ENCODE measurements around the gene XCR1.

Gene XCR1

GRCh38 chr3:46019707-46020106, 7.6 kb downstream of the XCR1 start:
- no peaks in the 10 kb centered on the region for H3K4me1 ChIP-seq
- H3K4me3 ChIP-seq (ENCODE audit: low read depth, low read length): no peak overlapping the region
- no peaks in the 10 kb centered on the region for H3K79me2 ChIP-seq
- no peak overlapping the region for H3K27ac ChIP-seq
- H3K4me2 ChIP-seq (ENCODE audit: low read length): no peak overlapping the region
- H3K9ac ChIP-seq: no peak overlapping the region
- no peaks in the 10 kb centered on the region for H3K27me3 ChIP-seq (ENCODE audit: control insufficient read depth, insufficient read depth, low read length)
- TF ChIP-seq CTCF (IDR thresholded peaks at IDR 0.05): no peak
- no peaks in the 10 kb centered on the region for H3K9me3 ChIP-seq (ENCODE audit: control insufficient read depth, low read length)
- no peak overlapping the region for H2AFZ ChIP-seq
- no peaks in the 10 kb centered on the region for H3K36me3 ChIP-seq (ENCODE audit: control insufficient read depth, insufficient read depth, low read length)

GRCh38 chr3:46017720-46018119, 9.6 kb downstream of the XCR1 start:
- no peaks in the 10 kb centered on the region for H3K36me3 ChIP-seq (ENCODE audit: control insufficient read depth, insufficient read depth, low read length)
- no peaks in the 10 kb centered on the region for H3K4me1 ChIP-seq
- H2AFZ ChIP-seq: no peak overlapping the region
- H3K4me2 ChIP-seq (ENCODE audit: low read length): no peak overlapping the region
- no peak overlapping the region for H3K9ac ChIP-seq
- H3K27ac ChIP-seq: no peak overlapping the region
- H3K27me3 ChIP-seq (ENCODE audit: control insufficient read depth, insufficient read depth, low read length): no peaks in the 10 kb centered on the region
- no peaks in the 10 kb centered on the region for H3K9me3 ChIP-seq (ENCODE audit: control insufficient read depth, low read length)
- H3K79me2 ChIP-seq: no peaks in the 10 kb centered on the region
- TF ChIP-seq CTCF (IDR thresholded peaks at IDR 0.05): no peak
- no peak overlapping the region for H3K4me3 ChIP-seq (ENCODE audit: low read depth, low read length)

GRCh38 chr3:46013316-46014094, 13.8 kb downstream of the XCR1 start:
- Histone ChIP-seq H3K36me3 (ENCODE audit: control insufficient read depth, insufficient read depth, low read length) (no peaks in the 10 kb centered on the region), H3K4me3 (ENCODE audit: low read depth, low read length) (no peak overlapping the region), H3K79me2 (no peaks in the 10 kb centered on the region), H3K4me2 (ENCODE audit: low read length) (no peak overlapping the region), H3K9me3 (ENCODE audit: control insufficient read depth, low read length) (no peaks in the 10 kb centered on the region), H3K27me3 (ENCODE audit: control insufficient read depth, insufficient read depth, low read length) (no peaks in the 10 kb centered on the region), H3K9ac (no peak overlapping the region), H3K27ac (no peak overlapping the region), H3K4me1 (no peaks in the 10 kb centered on the region), H2AFZ (no peak overlapping the region)
- TF ChIP-seq CTCF (IDR thresholded peaks at IDR 0.05): no peak

- Histone ChIP-seq H3K9ac (no peak overlapping the region), H3K9me3 (ENCODE audit: control insufficient read depth, low read length) (no peaks in the 10 kb centered on the region), H3K79me2 (no peaks in the 10 kb centered on the region), H3K36me3 (ENCODE audit: control insufficient read depth, insufficient read depth, low read length) (no peaks in the 10 kb centered on the region), H2AFZ (no peak overlapping the region), H3K4me1 (no peaks in the 10 kb centered on the region), H3K4me2 (ENCODE audit: low read length) (no peak overlapping the region), H3K4me3 (ENCODE audit: low read depth, low read length) (no peak overlapping the region), H3K27ac (no peak overlapping the region), H3K27me3 (ENCODE audit: control insufficient read depth, insufficient read depth, low read length) (no peaks in the 10 kb centered on the region)
- no peak for TF ChIP-seq CTCF (IDR thresholded peaks at IDR 0.05)
Observed at GRCh38 chr3:46012246-46012645, 15.0 kb downstream of the XCR1 start.

GRCh38 chr3:46010519-46011113, 16.7 kb downstream of the XCR1 start:
- Histone ChIP-seq H3K36me3 (ENCODE audit: control insufficient read depth, insufficient read depth, low read length) (no peaks in the 10 kb centered on the region), H3K9ac (no peak overlapping the region), H3K4me1 (no peaks in the 10 kb centered on the region), H3K9me3 (ENCODE audit: control insufficient read depth, low read length) (no peaks in the 10 kb centered on the region), H2AFZ (no peak overlapping the region), H3K79me2 (no peaks in the 10 kb centered on the region), H3K27ac (no peak overlapping the region), H3K27me3 (ENCODE audit: control insufficient read depth, insufficient read depth, low read length) (no peaks in the 10 kb centered on the region), H3K4me2 (ENCODE audit: low read length) (no peak overlapping the region), H3K4me3 (ENCODE audit: low read depth, low read length) (no peak overlapping the region)
- no peak for TF ChIP-seq CTCF (IDR thresholded peaks at IDR 0.05)
